ENCODE results near the gene C1orf174.

Gene C1orf174

DNA sequence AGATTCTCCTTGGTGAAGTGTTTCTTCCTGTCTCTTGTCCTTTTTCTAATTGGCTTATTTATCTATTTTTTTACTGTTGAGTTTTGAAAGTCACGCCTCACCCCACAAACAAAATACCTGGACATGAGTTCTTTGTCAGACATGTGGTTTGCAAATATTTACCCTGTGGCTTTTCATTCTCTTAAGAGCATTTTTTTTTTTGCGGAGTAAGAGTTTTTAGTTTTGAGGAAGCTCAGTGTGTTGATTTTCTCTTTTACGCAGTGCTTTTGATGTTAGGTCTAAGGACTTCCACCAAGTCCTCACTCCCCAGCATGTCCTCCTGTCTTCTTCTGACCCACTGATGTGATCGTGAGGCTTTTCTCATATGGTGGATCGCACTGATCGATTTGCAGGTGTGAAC is 35.2 kb downstream of the C1orf174 start:
- no peak for DNase-seq

DNA sequence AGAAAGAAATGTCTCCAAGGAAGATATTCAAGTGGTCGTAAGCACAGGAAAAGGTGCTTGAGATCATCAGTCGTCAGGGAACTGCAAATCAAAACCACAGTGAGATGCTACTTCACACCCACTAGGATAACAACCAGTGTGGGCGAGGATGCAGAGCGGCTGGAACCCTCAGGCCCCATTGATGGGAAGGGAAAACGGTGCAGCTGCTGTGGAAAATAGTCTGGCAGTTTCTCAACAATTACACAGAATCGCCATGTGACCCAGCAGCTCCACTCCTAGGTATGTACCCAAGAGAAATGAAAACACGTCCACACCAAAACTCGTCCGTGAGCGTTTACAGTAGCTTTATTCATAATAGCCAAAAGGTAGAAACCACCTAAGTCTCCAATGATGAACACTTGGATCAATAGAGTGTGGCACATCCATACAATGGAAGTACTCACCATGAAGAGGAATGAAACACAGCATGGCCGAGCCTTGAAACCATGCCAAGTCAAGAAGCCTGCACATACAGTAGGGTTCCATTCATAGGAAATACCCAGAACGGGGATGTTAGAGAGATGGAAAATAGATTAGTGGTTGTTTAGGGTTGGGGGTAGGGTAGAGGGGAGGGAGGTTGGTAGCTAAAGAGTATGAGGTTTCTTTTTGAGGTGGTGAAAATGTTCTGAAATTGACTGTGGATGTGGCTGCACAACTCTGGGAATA is 36.7 kb downstream of the C1orf174 start:
- DNase-seq: no peak

- no peak for DNase-seq
These were observed 41.7 kb downstream of the C1orf174 start for GRCh38 chr1:3858231-3858981.

DNA sequence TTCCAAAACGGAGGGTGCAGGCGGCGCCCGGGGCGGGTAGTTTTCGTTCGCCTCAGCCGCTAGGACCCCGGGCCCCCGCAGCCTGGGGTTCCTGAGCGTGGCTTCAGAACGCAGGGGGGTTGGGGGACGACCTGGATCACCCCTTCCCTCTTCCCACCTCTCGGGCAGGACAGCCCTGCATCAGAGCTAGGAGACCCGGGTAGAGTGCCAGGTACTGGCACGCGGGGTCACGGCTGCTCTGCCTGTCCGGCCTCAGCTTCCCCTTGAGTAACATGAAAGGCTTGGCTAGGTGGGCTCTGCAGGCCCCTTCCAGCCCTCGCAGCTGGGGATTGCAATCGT is 42.3 kb downstream of the C1orf174 start:
- no peak for DNase-seq

DNA sequence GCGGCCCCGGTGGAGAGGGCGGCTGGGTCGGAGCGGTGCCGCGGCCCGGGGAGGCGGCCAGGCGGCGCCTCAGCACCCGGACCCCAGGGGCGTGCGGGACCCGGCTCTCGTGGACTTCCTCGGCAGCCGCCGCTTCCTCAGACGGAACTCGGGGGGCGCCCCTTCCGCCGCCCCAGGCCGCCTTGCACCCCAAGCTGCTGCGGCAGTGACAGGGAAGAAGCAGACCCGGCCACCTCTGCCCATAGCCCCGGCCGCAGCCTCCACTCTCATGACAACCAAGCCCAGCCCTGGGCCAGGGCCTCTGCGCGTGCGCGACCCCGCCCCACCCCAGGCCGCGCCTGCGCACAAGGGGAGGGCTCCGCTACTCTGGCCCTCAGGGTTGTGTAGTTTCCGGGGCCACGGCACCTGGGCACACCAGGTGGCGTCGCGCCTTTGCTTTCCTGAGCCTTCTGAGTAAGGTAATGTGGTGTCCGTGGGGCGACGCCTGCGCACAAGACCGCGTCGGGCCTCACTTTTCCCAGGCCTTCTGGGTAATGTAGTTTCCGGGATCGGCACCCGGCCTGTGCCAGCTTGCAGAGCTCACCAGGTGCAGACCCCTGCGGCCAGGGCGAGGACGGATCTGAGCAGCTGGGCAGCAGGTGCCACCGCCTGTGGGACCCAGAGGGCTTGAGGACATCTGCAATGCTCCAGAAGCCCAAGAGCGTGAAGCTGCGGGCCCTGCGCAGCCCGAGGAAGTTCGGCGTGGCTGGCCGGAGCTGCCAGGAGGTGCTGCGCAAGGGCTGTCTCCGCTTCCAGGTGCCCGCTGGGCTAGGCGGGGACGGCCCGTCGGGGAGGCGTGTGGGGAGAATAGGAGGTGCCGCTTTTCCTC is 42.9 kb downstream of the C1orf174 start, which contains the start of the genes CEP104 and DFFB:
Gene CEP104 (minus strand): TSS at position 289 of the 868 bp plus-strand sequence. CDS start 4,804 bp downstream, outside the sequence.
Gene DFFB (plus strand): TSS at position 554 of the 868 bp plus-strand sequence. CDS start 128 bp downstream, at position 682.
- DNase-seq: peak; percentile 58

DNA sequence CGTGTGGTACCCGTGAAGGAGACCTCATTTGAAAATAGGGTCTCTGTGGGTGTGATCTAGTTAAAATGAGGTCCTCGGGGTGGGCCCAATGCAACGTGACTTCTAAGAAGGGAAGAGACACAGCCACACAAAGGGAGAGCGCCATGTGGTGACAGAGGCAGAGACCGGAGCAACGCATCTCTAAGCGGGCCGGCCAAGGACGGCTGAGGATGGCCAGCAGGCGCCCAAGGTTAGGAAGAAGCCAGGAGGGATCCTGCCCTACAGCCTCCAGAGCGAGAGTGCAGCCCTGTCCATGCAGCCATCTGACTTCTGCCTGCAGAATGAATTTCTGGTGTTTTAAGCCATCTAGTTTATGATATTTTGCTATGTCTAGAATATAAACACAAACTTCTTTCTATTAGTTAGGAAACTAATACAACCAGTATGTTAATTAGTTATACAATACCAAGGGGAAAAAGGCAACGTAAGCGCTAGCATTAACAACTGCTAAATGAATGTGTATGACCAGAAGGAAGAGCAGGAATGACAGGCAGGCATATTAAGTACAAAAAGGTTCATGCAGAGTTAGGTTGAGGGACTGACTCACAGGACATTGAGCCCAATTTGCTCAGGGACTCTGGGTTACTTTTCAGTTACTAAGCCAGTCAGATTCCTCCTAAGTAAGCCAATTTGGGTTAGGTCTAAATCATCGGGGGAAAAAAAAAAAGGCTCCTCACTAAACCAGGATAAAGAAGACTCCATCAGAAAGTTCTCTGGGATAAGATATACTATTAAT is 47.2 kb downstream of the C1orf174 start:
- DNase-seq: no peak

- DNase-seq: no peak
These were observed 48.0 kb downstream of the C1orf174 start for GRCh38 chr1:3852091-3852490.

GRCh38 chr1:3851292-3851691 is 48.8 kb downstream of the C1orf174 start:
- DNase-seq: no peak

- DNase-seq: no peak
These were observed 49.2 kb downstream of the C1orf174 start for GRCh38 chr1:3850857-3851256.

GRCh38 chr1:3847081-3847480 is 53.0 kb downstream of the C1orf174 start:
- no peak for DNase-seq

GRCh38 chr1:3846541-3846940 is 53.5 kb downstream of the C1orf174 start:
- DNase-seq: no peak

GRCh38 chr1:3842912-3843311 is 57.2 kb downstream of the C1orf174 start:
- no peak for DNase-seq

DNA sequence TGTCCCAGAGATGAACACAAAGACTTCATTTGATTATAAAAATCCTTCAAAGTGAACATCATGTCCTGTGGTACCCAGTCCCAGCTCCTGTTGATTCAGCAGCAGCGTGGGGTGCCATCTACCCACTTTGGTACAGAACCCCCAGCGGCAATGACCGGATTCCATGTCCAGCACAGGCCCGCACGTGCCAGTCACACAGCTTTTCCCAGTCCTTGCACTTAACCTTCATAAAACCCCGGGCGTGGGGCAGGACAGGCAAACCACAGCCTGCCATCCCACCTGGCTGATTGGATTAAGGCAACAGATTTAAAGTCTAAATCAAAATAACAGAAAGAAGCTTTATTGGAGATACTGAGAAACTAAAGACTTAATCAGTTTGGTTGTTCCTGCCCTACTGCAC is 58.6 kb downstream of the C1orf174 start:
- no peak for DNase-seq
